A549 (cell line): ENCODE results near the gene ISCA2. TPM values are rescaled to one million over a fixed set of nuclear protein-coding genes. Genes with fewer than 3 reads are reported as not detected.
"Not testable (repeated sequence)": the region's sequence is repeated elsewhere in the genome, so short reads cannot be mapped to it uniquely, and the experiment has no call there.

Experiments used
- ATAC-seq, 2 experiments: fragments of 200-7000 bp in 1 of 2; fragments of >200 bp in 1 of 2; cut with Nextera tagmentation in 1 of 2; cut with Tn5 transposase in 1 of 2; 3 replicates each; pipeline versions ENCODE4 v1.8.0 to v1.9.1; 2018 to 2020; ENCODE audit warnings: mild to moderate bottlenecking in 1 of 2, moderate library complexity in 1 of 2
- CTCF ChIA-PET: fragments of 300-600 bp; sonication (Branson Sonifier 250); formaldehyde crosslinking; extraction: SDS; loops from one replicate; lab custom pipeline; 2021; ENCODE audit warnings: antibody characterized with exemption, inconsistent platforms; lab: Yijun Ruan, JAX
- POLR2A ChIA-PET: fragments of 350-600 bp; formaldehyde crosslinking; extraction: SDS; loops from one replicate; lab custom pipeline; 2021; ENCODE audit warnings: antibody characterized with exemption, inconsistent platforms; lab: Yijun Ruan, JAX
- DNase-seq, 2 experiments: peaks; one replicate each; pipeline versions ENCODE4 v3.0.0 to v3.0.0-alpha.2; 2011 to 2016; ENCODE audit warnings: low read depth in 1 of 2, low spot score in 1 of 2
- FAIRE-seq: peaks from 2 replicates; lab custom pipeline; 2011; peaks lifted over from hg19 to GRCh38; lab: Jason Lieb, UNC
- H3K27ac ChIP-seq, 2 experiments: fragments of >200 bp; sonication (Bioruptor Twin); formaldehyde crosslinking; 3 replicates each; pipeline ENCODE4 v1.5.1; 2016 to 2017
- H3K4me1 ChIP-seq: fragments of >200 bp; sonication (Bioruptor Twin); formaldehyde crosslinking; 3 replicates; pipeline ENCODE4 v1.6.1; 2016
- H3K4me2 ChIP-seq: fragments of >200 bp; sonication (Bioruptor Twin); formaldehyde crosslinking; 3 replicates; pipeline ENCODE4 v1.6.1; 2016
- H3K4me3 ChIP-seq: fragments of >200 bp; sonication (Bioruptor Twin); formaldehyde crosslinking; 3 replicates; pipeline ENCODE4 v1.5.1; 2016
- H3K9me3 ChIP-seq: fragments of >200 bp; sonication (Bioruptor Twin); formaldehyde crosslinking; 3 replicates; pipeline ENCODE4 v1.6.1; 2016
- BHLHE40 ChIP-seq: IDR thresholded peaks from 2 replicates; pipeline ENCODE4 v1.6.1; 2012; ENCODE audit warnings: low read depth, low read length, inconsistent platforms
- CBX2 ChIP-seq: fragments of 200-600 bp; sonication (generic); IDR thresholded peaks from 2 replicates; pipeline ENCODE4 v1.6.1; 2016; ENCODE audit warnings: low read depth, mild to moderate bottlenecking, borderline replicate concordance
- CHD4 ChIP-seq: fragments of 200-600 bp; sonication (generic); IDR thresholded peaks from 2 replicates; pipeline ENCODE4 v1.6.1; 2016; ENCODE audit warnings: antibody characterized with exemption, mild to moderate bottlenecking, borderline replicate concordance
- EHMT2 ChIP-seq: fragments of 200-600 bp; sonication (generic); IDR thresholded peaks from 2 replicates; pipeline ENCODE4 v1.6.1; 2016; ENCODE audit warnings: antibody characterized with exemption, low read depth, mild to moderate bottlenecking, moderate library complexity
- GATA3 ChIP-seq: IDR thresholded peaks from 2 replicates; pipeline ENCODE4 v1.6.1; 2012; ENCODE audit warnings: borderline replicate concordance
- HDAC2 ChIP-seq: fragments of 200-600 bp; sonication (generic); IDR thresholded peaks from 2 replicates; pipeline ENCODE4 v1.6.1; 2016
- HEYL ChIP-seq: fragments of 250-450 bp; sonication (Bioruptor Pico); IDR thresholded peaks from 2 replicates; pipeline ENCODE4 v1.8.0; 2021; ENCODE audit warnings: mild to moderate bottlenecking, moderate library complexity
- JUN ChIP-seq, 2 experiments: fragments of >200 bp; sonication (Bioruptor Twin); formaldehyde crosslinking; IDR thresholded peaks; 2 replicates in 1 of 2; 3 replicates in 1 of 2; pipeline ENCODE4 v1.6.1; 2016 to 2017
- JUNB ChIP-seq: fragments of >200 bp; sonication (Bioruptor Twin); formaldehyde crosslinking; IDR thresholded peaks from 2 replicates; pipeline ENCODE4 v1.6.1; 2016
- KDM1A ChIP-seq: fragments of 200-600 bp; sonication (generic); IDR thresholded peaks from 2 replicates; pipeline ENCODE4 v1.6.1; 2016; ENCODE audit warnings: low read depth, mild to moderate bottlenecking
- NR3C1 ChIP-seq: fragments of >200 bp; sonication (Bioruptor Twin); formaldehyde crosslinking; IDR thresholded peaks from 3 replicates; pipeline ENCODE4 v1.6.1; 2017
- PHF8 ChIP-seq: fragments of 200-600 bp; sonication (generic); IDR thresholded peaks from 2 replicates; pipeline ENCODE4 v1.6.1; 2016; ENCODE audit warnings: low read depth, mild to moderate bottlenecking, antibody characterized with exemption, moderate library complexity, borderline replicate concordance
- RFX5 ChIP-seq: fragments of 450-650 bp; IDR thresholded peaks from 2 replicates; pipeline ENCODE4 v1.7.1; 2014; ENCODE audit warnings: antibody characterized with exemption, mild to moderate bottlenecking, moderate library complexity
- RNF2 ChIP-seq: fragments of 200-600 bp; sonication (generic); IDR thresholded peaks from 2 replicates; pipeline ENCODE4 v1.6.1; 2016; ENCODE audit warnings: low read depth, mild to moderate bottlenecking, antibody characterized with exemption, moderate library complexity, borderline replicate concordance
- SMC3 ChIP-seq: fragments of >200 bp; sonication (Bioruptor Twin); formaldehyde crosslinking; IDR thresholded peaks from 3 replicates; pipeline ENCODE4 v1.6.1; 2018; ENCODE audit warnings: inconsistent platforms
- SREBF2 ChIP-seq: fragments of 450-650 bp; IDR thresholded peaks from 2 replicates; pipeline ENCODE4 v1.6.1; 2014; ENCODE audit warnings: mild to moderate bottlenecking, moderate library complexity
- ZSCAN20 ChIP-seq: fragments of 250-450 bp; sonication (Bioruptor Pico); IDR thresholded peaks from 2 replicates; pipeline ENCODE4 v1.8.0; 2022; ENCODE audit warnings: mild to moderate bottlenecking, moderate library complexity
- WGBS: methylation state at CpG from one replicate; pipeline ENCODE4 v1.1.6; 2017; ENCODE audit errors: missing lambda C conversion rate; 5-methylcytosine and 5-hydroxymethylcytosine counted together
- polyA plus RNA-seq, 4 experiments: library from polyadenylated mRNA; depleted of rRNA in 3 of 4; stranded (reverse); fragments of >200 nt; fragmentation: RNase III in 1 of 4; extraction: RNeasy Plus Mini Kit Qiagen cat#74134 plus additional on column Dnase treatment in 1 of 4; gene quantifications; 2 replicates in 3 of 4; 3 replicates in 1 of 4; pipeline ENCODE4 v1.2.3, GENCODE V29; 2011 to 2017
- TF ChIP-seq, protein P1 (sequence below): fragments of 150-350 bp; IDR thresholded peaks from 2 replicates; pipeline ENCODE4 v1.6.1; 2014; ENCODE audit warnings: low read depth, mild to moderate bottlenecking, low read length
- TF ChIP-seq, protein P2 (sequence below): fragments of 450-650 bp; IDR thresholded peaks from 2 replicates; pipeline ENCODE4 v1.6.1; 2014; ENCODE audit warnings: antibody characterized with exemption
- TF ChIP-seq, protein P3 (sequence below): IDR thresholded peaks from 2 replicates; pipeline ENCODE4 v1.6.1; 2012; ENCODE audit warnings: low read depth, borderline replicate concordance
- TF ChIP-seq, protein P4 (sequence below): IDR thresholded peaks from 2 replicates; pipeline ENCODE4 v1.6.1; 2012
- TF ChIP-seq, protein P5 (sequence below): IDR thresholded peaks from 2 replicates; pipeline ENCODE4 v1.6.1; 2012
- TF ChIP-seq, protein P6 (sequence below): fragments of >200 bp; sonication (Bioruptor Twin); formaldehyde crosslinking; IDR thresholded peaks from 3 replicates; pipeline ENCODE4 v1.5.1; 2016

Gene ISCA2
- polyA plus RNA-seq, 2 of the 4 experiments (the other 2 are of a cell fraction): 48.8 to 49.3 TPM

DNA sequence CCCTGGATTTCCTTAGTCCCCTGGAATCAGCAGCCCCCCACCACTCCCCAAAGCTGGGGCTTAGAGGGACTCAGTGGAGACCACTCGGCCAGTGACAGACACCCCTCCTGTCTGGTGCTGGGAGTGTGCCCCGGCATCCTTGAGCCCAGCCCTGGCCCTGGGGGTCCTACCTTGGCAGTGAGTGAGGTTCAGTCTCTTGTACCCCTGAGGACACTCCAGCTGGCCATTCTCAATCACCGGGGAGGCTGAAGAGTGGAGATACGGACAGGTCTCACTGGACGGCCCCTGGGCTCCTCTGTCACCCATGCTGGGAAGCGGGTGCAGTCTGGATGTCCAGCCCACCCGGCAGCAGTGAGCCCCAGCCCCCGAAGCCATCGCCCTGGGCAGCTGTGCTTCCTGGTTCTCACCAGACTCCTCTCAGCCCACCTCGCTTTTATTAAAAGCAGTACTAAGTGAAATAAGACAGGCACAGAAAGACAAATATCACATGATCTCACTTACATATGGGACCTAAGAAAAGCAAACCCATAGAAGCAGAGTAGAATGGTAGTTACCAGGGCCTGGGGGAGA, 42.3 kb downstream of the ISCA2 start (continued):
- TF ChIP-seq, protein P1, sequence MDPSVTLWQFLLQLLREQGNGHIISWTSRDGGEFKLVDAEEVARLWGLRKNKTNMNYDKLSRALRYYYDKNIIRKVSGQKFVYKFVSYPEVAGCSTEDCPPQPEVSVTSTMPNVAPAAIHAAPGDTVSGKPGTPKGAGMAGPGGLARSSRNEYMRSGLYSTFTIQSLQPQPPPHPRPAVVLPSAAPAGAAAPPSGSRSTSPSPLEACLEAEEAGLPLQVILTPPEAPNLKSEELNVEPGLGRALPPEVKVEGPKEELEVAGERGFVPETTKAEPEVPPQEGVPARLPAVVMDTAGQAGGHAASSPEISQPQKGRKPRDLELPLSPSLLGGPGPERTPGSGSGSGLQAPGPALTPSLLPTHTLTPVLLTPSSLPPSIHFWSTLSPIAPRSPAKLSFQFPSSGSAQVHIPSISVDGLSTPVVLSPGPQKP: no peak
- TF ChIP-seq, protein P2, sequence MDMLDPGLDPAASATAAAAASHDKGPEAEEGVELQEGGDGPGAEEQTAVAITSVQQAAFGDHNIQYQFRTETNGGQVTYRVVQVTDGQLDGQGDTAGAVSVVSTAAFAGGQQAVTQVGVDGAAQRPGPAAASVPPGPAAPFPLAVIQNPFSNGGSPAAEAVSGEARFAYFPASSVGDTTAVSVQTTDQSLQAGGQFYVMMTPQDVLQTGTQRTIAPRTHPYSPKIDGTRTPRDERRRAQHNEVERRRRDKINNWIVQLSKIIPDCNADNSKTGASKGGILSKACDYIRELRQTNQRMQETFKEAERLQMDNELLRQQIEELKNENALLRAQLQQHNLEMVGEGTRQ: no peak
- TF ChIP-seq HEYL (CRISPR knock-in tag) (no peak), CHD4 (no peak), SREBF2 (no peak)

DNA sequence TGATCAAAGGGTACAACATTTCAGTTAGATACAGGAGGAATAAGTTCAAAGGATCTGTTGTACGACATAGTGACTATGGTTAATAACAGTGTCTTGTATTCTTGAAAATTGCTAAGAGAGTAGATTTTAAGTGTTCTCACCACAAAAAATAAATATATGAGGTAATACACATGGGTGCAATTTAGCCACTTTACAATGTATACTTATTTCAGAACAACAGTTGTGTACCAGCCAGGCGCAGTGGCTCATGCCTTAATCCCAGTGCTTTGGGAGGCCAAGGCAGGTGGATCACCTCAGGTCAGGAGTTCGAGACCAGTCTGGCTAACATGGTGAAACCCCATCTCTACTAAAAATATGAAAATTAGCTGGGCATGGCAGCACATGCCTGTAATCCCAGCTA, 42.8 kb downstream of the ISCA2 start:
- H3K9me3 ChIP-seq, ATAC-seq, POLR2A ChIA-PET, H3K4me3 ChIP-seq, H3K27ac ChIP-seq, FAIRE-seq, H3K4me1 ChIP-seq, DNase-seq, H3K4me2 ChIP-seq: not testable (repeated sequence)
- CTCF ChIA-PET: interaction anchor here (2.2 kb wide), 1 partner anchor 9 kb away, joined by 14 read pairs; no protein-coding TSS in a partner anchor
- 94% methylated on average over 3 of the region's 3 CpGs for WGBS

DNA sequence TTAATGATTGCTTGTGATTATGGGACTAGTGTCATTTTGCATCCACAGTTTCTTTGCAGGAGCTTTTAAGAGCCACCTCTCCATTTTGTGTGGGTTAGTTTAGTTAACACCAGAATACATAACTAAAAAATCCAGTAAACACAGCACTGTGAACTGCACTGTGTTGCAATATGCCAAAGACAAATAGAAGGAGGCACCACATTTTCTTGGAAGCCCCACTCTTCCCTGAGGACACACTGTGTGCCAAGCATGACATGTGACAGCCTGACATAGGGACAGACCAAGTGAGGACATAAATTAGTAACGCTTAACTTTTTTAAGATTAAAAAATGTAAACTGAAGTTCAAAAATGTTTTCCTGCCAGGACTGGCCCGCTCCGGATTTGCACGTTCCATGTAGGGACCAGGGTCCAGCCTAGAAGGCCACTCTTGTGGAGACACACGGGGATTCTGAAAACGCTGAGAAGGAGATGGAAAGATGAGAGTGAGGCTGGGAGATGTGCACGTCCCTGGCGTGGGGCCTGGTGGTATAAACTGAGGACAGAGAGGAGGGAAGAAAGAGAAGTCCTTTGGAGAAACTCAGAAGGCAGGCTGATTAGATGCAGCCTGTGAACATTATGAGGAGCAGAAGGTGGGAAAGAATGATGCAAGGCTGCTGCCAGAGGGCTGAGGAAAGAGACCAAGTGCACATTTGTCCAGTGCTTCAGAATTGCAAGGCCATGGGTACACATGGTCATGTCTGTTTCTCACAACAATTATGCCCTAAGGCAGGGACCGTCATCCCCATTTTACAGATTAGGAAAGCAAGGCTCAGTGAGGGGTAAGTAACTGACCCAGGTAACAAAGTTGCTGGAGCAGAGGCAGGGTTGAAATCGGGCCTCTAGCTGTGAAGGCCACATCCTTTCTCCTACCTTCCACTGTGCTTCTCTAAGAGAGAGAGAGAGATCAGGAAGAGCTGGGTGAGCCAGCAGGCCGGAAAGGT, 45.1 kb downstream of the ISCA2 start:
- ChIA-PET CTCF (interaction anchor here (1.0 to 2.2 kb wide), 6 partner anchors 10 to 37 kb away, joined by 3 to 14 read pairs (median 4); no protein-coding TSS in a partner anchor), POLR2A (no interaction called here)
- Histone ChIP-seq H3K27ac (no peak overlapping the region), H3K9me3 (no peaks in the 10 kb centered on the region), H3K4me1 (no peaks in the 10 kb centered on the region), H3K4me3 (no peak overlapping the region), H3K4me2 (no peak overlapping the region)
- FAIRE-seq (no peak), DNase-seq (no peak), ATAC-seq (no peak)
- TF ChIP-seq EHMT2 (no peak), SMC3 (no peak), JUN (IDR thresholded peaks at IDR 0.05) (no peak), JUNB (no peak), RNF2 (no peak), CBX2 (no peak), GATA3 (no peak), CHD4 (no peak), ZSCAN20 (CRISPR knock-in tag) (no peak), HDAC2 (no peak), PHF8 (no peak), KDM1A (no peak), BHLHE40 (no peak), NR3C1 (no peak), RFX5 (no peak)
- TF ChIP-seq, protein P2: no peak
- TF ChIP-seq, protein P3, sequence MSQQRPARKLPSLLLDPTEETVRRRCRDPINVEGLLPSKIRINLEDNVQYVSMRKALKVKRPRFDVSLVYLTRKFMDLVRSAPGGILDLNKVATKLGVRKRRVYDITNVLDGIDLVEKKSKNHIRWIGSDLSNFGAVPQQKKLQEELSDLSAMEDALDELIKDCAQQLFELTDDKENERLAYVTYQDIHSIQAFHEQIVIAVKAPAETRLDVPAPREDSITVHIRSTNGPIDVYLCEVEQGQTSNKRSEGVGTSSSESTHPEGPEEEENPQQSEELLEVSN: no peak
- TF ChIP-seq, protein P4, sequence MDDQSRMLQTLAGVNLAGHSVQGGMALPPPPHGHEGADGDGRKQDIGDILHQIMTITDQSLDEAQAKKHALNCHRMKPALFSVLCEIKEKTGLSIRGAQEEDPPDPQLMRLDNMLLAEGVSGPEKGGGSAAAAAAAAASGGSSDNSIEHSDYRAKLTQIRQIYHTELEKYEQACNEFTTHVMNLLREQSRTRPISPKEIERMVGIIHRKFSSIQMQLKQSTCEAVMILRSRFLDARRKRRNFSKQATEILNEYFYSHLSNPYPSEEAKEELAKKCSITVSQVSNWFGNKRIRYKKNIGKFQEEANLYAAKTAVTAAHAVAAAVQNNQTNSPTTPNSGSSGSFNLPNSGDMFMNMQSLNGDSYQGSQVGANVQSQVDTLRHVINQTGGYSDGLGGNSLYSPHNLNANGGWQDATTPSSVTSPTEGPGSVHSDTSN: no peak
- TF ChIP-seq, protein P5, sequence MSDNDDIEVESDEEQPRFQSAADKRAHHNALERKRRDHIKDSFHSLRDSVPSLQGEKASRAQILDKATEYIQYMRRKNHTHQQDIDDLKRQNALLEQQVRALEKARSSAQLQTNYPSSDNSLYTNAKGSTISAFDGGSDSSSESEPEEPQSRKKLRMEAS: no peak
- TF ChIP-seq, protein P6, sequence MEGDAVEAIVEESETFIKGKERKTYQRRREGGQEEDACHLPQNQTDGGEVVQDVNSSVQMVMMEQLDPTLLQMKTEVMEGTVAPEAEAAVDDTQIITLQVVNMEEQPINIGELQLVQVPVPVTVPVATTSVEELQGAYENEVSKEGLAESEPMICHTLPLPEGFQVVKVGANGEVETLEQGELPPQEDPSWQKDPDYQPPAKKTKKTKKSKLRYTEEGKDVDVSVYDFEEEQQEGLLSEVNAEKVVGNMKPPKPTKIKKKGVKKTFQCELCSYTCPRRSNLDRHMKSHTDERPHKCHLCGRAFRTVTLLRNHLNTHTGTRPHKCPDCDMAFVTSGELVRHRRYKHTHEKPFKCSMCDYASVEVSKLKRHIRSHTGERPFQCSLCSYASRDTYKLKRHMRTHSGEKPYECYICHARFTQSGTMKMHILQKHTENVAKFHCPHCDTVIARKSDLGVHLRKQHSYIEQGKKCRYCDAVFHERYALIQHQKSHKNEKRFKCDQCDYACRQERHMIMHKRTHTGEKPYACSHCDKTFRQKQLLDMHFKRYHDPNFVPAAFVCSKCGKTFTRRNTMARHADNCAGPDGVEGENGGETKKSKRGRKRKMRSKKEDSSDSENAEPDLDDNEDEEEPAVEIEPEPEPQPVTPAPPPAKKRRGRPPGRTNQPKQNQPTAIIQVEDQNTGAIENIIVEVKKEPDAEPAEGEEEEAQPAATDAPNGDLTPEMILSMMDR: no peak
- WGBS: 89% methylated on average over 11 of the region's 11 CpGs
